Endometrium (tissue), 2 donors: ENCODE measurements around the gene CWC25.
"Not testable (repeated sequence)": the region's sequence is repeated elsewhere in the genome, so short reads cannot be mapped to it uniquely, and the experiment has no call there.

Experiments used
- FAIRE-seq: peaks from 2 replicates; lab custom pipeline; 2012; peaks lifted over from hg19 to GRCh38; lab: Jason Lieb, UNC
- donor health status: control.
- donor health status: control.

Gene CWC25

DNA sequence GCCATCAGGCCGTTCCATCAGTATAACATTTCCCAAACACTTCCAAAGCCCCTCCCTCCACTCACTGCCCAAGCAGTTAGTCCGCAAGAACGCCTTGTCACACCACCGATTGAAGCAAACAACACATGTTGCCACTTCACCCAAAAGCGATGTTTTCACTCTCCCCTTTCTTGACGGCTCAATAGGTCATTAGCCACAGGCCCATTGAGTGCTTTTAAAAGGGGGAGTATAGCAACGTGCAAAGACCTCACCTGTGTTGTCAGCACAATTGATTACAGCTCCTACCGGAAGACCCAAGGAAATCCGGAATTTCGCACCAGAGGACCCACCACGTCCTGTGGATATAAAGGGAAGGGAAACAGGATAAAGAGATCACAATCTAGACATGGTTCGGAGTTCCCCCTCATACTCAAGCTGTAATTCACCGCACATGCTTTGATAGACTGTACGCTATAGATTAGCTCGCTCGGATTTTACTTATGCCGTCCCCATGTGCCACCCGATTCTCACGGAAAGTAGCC lies 27.7 kb upstream of the CWC25 start:
- FAIRE-seq = no peak

DNA sequence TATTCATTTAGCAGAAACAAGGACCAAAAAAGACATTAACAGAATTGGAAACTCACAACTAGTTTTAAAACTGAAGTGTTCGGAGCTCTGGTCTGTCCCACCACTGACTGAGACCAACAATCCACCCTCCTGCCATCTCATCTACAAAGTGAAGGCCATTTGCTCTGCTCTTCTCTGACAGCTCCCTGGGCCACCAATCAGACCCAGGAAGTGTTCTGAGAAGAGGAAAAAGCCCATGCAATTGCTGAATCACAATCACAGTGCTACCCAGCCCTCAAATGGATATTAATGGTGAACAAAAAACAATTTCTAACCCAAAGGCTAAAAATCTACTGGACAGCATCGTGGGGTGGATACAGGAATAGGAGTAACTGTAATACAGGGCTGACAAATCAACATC lies 26.3 kb upstream of the CWC25 start:
- FAIRE-seq = no peak

DNA sequence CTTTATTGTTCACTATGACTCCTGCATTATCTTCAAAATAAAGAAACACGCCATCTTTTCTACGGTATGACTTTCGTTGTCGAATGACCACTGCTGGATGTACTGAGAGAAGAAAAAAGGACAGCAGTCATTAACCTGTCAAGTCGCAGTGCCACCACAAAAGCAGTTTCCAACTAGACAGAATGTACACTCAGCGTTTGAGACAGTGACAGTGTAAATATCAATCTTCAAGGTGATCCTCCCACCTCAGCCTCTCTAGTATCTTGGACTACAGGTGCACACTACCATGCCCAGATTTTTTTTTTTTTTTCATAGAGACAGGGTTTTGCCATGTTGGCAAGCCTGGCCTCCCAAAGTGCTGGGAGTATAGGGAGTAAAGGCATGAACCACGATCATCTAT lies 25.3 kb upstream of the CWC25 start:
- FAIRE-seq = no peak

DNA sequence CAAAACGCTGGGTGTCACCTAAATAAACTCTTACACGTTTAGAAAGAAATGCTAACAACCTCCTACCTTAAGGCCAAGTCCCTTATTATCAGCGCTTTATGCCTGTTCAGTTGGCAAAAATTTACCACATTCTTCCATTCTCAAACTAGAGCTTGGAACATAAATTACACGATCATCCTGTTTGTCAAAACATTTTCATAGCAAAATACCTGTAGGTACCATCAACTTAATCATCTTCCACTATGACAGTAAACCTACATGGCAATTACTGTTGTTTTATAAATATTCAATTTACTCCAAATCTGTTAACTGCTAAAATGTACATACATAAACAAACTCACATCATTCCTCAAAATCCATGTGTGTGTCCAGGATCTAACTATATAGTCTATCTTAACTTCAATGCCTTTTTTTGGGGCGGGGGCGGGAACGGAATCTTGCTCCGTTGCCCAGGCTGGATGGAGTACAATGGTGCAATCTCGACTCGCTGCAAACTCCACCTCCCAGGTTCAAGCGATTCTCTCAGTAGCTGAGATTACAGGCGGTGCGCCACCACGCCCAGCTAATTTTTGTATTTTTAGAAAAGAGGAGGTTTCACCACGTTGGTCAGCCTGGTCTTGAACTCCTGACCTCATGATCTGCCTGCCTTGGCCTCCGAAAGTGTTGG lies 24.0 kb upstream of the CWC25 start:
- FAIRE-seq = no peak

DNA sequence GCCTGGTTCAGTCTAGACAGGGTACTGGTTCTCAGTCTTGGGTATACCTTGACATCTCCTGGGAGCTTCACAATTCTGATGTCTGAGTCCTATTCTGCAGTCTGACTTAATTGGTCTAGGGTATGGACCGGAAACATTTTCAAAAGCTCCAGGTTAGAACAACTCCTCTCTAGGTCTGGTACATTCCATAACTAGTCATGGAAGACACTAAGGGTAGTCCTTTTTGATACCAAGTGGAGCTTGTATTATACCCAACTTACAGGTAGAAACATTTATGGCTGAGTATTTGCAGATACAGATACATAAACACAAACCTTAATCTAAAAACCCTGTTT lies 23.4 kb upstream of the CWC25 start:
- FAIRE-seq = no peak

DNA sequence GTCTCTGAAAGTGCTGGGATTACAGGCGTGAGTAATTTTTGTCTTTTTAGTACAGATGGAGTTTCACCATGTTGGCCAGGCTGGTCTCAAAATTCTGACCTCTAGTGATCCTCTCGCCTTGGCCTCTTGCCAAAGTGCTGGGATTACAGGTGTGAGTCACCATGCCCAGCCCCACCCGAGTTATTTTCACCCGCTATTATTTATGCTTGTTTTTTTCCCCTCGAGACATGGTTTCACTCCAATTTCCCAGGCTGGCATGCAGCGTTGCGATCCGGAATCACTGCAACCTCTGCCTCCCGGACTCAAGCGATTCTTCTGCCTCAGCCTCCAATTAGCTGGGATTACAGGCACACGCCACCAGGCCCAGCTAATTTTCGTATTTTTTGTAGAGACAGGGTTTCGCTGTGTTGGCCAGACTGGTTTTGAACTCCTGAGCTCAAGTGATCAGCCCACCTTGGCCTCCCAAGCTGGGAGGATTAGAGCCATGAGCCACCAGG lies 19.2 kb upstream of the CWC25 start:
- FAIRE-seq = no peak

DNA sequence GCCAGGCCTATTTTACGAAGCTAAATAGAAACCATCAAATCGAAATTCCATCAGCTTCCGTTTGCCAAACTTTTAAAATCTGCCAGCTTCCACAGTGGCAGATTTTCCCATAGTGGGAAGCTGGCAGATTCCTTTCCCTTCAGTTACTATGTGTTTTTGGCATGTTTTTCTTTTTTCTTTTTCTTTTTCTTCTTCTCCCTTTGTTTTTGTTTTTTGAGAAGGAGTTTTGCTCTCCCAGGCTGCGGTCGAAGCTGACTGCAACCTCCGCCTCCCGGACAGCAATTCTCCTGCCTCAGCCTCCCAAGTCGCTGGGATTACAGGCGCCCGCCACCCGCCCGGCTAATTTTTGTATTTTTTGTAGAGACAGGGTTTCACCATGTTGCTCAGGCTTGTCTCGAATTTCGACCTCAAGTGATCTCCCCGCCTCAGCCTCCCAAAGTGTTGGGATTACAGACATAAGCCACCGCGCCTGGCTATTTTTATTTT lies 684 bp upstream of the CWC25 start:
- FAIRE-seq = no peak

DNA sequence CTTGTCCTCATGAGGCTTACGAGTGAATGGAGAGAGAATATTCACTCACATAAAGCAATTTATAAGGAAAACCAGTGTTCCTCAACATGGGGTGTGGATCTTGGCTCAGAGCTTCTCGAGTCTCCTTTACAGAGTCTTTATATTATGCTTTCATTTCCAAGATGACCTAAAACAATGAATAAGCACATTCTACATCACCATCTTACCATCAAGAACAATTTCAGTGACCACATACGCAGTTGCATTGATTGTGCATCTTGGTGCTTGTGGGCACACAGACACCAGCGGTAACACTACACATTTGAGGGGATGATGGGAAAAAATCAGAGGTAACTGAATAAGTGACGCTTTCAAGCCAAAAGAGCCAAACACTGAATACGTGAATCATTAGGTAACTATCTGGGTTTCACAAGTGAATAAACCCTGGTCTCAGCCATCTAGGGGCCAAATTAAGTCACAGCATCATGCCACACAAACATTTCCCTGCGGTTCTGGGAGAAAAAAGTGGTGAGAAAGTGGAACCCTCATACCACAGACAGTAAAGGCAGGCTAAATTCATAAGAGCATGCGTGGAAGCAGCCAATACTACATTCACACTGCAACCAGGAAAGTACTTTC lies 9.4 kb downstream of the CWC25 start:
- FAIRE-seq = no peak

DNA sequence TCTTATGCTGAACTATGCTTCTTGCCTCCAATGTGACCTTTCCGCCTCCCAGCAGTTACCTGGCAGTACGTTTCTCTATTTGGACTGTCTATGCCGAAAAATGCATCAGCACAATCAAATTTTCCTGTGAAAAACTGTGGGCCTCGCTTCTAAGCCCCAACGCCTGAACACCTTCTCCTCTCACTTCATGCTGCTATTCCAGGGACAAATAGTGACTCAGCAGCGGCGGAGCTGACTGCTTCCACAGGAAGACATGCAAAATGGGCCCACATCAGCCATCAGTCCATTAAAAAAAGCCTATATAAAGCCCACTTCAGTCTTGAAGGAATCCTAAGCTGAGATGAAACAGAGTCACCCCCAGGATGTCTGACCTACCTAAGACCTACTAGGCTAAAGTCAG lies 15.3 kb downstream of the CWC25 start:
- no peak for FAIRE-seq

DNA sequence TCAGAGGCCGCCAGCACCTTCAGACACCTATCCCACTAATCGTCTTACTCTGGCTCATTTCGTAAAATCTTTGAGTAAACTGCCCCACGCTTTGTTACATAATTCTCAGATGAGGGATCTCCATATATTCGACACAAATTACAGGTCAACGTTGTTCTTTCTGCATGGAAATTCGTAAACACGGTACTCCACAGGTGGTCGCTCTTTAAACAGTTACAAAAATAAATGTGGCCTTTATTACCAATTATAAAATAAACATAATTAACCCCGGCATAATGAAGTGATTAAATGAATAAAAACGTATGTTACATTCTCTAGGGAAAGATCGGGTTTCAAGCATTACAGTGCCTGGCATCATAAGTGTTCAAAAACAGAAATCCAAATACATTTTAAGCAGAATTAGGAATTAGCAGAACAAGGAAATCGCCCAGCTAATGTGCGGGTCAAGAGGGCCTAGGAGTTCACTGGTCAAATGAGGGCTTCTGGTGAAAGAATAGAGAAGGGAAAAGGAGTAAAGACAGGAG lies 24.8 kb downstream of the CWC25 start:
- no peak for FAIRE-seq

DNA sequence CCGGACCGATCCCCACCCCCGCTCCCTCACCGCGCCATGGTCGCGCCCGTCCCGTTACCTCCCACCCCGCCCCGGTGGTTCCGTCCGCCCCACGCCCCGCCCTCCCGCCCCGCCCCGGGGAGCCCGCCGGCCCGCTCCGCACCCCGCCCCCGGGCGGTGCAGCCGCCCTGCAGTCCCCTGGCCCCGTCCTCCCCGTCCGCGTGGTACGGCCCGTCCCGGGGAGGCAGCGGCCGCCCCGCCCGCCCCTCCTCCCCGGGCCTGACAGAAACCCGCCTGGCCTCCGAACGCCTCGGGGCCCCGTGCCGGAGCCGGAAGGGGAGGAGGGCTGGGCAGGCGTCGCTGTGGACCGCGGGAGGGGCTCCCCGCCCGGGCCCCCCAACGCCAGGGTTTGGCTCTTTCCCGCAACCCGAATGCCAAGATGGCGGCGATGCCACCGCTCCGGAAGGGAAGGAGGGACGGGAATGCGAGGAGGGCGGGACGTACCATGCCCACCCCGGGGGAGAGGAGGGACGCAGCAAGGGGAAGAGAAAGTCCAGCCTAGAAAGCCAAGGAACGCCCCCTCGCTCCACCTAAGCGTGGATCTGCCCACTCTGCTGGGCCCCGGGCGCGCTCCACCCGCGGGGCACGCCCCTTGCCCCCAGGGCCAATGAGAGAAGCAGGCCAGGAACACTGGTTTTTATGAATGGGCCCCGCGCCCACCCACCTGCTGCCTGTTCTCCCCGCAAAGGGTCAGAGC lies 25.5 kb downstream of the CWC25 start, which contains the start of gene PIP4K2B:
PIP4K2B (minus strand) TSS at position 56 of the 736 bp plus-strand sequence. CDS start 132 bp downstream, outside the sequence.
- FAIRE-seq = no peak

DNA sequence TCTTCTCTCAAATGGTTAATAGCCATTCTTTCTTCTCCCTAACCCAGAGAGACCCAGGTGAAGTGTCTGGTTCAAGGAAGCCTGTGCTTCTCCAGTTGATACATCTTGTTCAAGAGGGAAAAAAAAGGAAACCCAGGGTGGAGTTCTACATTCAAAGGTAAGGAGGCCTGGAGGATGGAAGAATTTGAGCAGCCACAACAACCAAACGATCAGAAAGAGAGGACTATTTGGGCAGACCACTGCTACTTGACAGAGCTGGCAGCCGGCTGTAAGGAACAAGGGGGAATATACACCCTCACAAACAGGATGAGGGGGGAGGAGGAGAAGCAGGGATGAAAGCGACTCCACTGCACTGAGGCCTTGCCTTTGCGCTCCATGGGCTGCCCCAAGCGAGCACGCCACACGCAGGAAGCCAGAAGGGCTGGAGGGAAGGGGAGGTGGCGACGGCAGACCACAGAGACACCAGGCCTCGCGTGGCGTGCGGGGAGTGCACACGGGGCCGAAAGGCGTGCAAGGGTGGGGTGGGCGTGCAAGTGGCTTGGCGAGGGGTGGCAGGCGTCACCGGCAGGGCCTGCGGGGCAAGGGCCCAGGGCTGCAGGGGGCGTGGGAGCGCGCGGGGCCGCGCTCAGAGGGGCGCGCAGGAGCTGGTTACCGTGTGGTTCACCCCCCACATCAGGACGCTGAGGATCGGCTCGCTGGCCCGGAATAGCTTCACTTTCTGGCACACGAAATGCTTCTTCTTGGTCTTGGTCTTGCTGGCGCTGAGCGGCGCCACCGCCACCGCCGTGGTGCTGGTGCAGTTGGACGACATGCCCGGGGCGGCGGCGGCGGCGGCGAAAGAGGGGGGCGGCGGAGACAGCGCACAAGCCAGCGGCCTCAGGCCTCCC lies 26.3 kb downstream of the CWC25 start:
- no peak for FAIRE-seq

DNA sequence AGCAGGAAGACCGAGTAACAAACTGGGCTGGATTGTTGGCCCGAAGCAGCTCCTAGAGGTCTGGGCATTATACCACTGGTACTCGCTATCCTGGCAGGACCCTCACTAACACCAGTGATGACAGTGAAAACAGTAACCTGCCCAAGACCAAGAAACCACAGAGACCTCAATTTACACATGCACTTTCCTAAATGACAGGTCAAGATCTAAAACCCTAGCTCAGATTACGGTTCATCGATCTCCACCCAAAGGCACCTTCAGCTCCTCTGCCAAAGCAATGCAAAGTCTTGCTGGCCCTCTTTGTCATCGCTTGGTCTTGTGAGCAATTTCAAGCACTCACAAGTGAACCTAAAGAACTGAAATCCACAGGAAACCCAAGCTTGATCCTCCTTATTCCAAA lies 27.3 kb downstream of the CWC25 start:
- no peak for FAIRE-seq

DNA sequence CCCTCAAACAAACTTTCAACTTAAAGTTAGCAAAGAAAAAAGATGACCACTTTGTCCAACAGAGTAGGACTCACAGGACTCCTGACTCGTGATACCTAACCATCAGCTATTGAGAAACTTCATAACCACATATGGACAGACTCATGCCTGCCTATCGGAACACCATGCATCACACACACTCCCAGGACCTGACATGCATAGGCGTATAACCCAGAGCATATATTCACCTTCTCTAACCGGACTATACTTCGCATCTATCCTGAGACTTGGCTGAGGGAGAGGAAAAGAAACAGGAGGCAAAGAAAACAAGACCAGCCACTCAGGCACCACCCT lies 28.0 kb downstream of the CWC25 start:
- FAIRE-seq = no peak

DNA sequence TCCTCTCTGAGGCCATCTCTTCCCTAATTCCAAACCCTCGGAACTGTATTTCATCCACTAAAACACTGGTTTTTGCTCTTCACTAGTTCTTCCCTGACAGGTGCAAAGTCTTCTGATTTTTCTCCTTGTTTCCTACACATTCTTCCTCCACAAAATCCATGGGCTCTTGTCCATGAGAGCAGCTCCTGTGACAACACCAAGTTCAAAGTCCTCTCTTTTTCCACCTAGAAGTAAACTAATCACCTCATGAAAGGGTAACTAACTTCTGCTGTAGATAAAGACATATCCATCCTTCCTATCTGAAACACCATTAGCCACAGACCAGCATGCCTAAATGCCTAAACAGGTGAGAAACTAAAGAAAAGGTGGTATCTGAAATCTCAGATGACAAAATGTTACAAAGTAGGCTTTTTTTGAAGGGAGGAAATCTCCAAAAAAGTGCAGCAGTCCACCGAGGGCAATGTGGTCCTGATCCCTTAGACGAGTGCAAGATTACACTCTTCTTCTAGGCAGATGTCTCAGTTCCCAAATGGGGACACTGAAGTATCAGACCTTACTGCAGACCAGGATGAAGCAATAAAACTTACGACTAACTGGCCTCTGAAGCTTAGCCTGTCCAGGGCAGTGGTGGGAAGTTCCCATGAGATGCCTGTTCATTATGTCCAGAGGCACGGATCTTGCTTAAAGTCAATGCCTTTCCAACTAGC lies 28.5 kb downstream of the CWC25 start:
- no peak for FAIRE-seq

DNA sequence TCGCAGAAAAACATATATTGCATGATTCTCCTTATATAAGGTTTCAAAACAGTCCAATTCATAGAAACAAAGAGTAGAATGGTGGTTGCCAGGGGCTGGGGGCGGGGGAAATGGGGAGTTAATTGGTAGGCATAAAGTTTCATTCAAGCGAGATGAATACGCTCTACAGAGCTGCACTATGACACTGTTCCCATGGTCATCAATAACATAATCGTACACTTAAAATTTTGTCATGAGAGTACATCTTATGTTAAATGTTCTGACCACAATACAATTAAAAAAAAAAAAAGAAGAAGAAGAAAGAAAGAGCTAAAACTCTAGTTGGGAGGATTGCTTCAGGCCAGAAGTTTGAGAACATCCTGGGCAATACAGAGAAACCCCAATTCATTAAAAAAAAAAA lies 30.9 kb downstream of the CWC25 start:
- no peak for FAIRE-seq

DNA sequence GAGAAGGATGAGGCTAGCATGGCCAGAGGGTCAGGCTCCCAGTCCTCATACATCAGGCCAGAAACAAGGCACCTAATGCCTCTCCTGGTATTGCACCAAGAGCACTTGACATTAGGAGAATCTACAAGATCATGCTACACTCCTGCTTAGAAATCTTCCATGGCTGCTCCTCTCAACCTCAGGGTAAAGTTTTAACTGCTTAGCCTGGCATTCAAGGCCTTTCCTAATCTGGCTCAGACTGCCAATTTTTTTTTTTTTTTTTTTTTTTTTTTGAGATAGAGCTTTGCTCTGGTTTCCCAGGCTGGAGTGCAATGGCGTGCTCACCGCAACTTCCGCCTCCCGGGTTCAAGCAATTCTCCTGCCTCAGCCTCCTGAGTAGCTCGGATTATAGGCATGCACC lies 34.0 kb downstream of the CWC25 start:
- no peak for FAIRE-seq

DNA sequence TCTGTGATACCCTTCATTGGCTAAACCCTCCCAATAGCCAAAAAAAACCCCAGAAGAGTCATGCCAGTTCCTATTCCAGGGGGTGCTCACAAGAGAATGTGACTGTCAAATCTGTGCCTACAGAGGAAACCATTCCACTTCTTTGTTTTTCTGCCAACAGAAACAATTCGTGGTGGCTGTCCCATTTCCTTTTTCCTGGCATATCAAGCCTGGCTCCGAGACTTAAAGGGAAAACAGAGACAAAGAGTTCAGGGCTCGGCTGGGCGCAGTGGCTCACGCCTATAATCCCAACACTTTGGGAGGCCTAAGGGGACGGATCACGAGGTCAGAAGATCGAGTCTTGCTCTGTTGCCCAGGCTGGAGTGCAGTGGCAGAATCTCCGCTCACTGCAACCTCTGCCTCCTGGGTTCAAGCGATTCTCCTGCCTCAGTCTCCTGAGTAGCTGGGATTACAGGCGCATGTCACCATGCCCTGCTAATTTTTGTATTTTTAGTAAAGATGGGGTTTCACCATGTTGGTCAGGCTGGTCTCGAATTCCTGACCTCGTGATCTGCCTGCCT lies 34.9 kb downstream of the CWC25 start:
- FAIRE-seq = not testable (repeated sequence)

DNA sequence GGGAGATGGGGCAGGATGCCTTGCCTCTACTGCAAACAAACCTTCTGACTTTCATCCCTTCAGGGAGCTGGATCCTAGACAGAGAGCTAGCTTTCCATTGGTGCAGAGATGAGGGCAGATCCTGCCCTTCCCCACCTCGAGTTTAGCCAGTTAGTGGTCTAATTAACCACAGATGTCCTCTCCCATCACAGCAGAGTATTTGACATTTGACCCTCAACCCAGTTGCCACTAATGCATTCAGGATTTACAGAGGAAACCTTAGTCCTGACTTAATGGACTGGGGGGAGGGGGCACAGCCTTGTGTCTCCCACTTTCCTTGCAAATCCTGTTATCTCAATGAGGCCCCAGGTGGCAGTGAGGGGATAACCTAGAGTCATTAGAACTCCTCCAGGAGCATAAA lies 35.9 kb downstream of the CWC25 start:
- FAIRE-seq = no peak

DNA sequence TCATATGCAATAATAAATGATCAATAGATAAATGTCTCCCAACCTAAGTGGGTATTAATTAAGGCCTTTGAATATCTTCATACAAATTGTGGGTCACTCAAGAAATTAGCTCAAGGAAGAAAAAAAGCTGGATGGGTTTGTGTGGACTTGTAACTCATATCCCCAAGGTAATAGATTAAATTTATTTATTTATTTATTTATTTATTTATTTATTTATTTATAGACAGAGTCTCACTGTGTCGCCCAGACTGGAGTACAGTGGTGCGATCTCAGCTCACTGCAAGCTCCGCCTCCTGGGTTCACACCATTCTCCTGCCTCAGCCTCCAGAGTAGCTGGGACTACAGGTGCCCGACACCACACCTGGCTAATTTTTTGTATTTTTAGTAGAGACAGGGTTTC lies 37.1 kb downstream of the CWC25 start:
- FAIRE-seq = not testable (repeated sequence)

DNA sequence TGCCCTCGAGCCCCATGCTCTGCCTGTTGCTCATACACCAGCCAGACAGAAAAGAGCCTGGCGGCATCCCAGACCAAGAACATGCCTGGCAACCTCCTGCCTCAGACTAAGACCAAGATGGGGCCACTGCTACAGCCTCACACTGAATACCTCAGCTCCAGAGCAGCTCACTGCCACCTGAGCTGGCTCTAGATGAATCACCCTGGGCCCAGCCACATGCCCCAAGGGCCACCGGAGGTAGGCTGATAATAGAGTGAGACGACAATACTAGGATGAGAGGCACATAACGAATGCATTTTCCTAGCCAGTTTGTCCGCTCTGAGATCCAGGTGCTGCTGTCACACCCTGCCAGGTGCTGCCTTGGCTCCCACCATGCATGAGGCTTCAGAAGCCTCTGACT lies 38.7 kb downstream of the CWC25 start:
- FAIRE-seq = no peak
